ENCODE data around the gene GPR137. TPM values are rescaled to one million over a fixed set of nuclear protein-coding genes. Genes with fewer than 3 reads are reported as not detected.

The GPR137 gene
- total and polyA plus RNA-seq, 8 donors, result 2.9 to 58.8 (median 20.0) TPM

- peaks cover 31 to 51% (median 48%) of the 10 kb centered on the region in 4 donors for H3K36me3 ChIP-seq
- H3K27me3 ChIP-seq, result no peaks in the 10 kb centered on the region
- H3K4me3 ChIP-seq, result peak overlapping the region in 1 of 4 donors; percentile 72
- H3K27ac ChIP-seq, result peak overlapping the region; percentile 92 to 99 (median 95)
- no peaks in the 10 kb centered on the region for H3K9me3 ChIP-seq
- WGBS, 5 donors, result 56 to 81% (median 66%) methylated on average over 19 to 27 of the region's 27 CpGs
- peaks cover 25 to 38% (median 34%) of the 10 kb centered on the region in 4 donors for H3K4me1 ChIP-seq
- intact Hi-C loops (cut with DNase I; ENCODE audit: low total_unique reads), result no loop called here
- no peak for DNase-seq
- TF ChIP-seq POLR2A (IDR thresholded peaks at IDR 0.05) (no peak), EP300 (IDR thresholded peaks at IDR 0.05) (no peak), POLR2AphosphoS5 (IDR thresholded peaks at IDR 0.05) (no peak)
- TF ChIP-seq, protein P1, sequence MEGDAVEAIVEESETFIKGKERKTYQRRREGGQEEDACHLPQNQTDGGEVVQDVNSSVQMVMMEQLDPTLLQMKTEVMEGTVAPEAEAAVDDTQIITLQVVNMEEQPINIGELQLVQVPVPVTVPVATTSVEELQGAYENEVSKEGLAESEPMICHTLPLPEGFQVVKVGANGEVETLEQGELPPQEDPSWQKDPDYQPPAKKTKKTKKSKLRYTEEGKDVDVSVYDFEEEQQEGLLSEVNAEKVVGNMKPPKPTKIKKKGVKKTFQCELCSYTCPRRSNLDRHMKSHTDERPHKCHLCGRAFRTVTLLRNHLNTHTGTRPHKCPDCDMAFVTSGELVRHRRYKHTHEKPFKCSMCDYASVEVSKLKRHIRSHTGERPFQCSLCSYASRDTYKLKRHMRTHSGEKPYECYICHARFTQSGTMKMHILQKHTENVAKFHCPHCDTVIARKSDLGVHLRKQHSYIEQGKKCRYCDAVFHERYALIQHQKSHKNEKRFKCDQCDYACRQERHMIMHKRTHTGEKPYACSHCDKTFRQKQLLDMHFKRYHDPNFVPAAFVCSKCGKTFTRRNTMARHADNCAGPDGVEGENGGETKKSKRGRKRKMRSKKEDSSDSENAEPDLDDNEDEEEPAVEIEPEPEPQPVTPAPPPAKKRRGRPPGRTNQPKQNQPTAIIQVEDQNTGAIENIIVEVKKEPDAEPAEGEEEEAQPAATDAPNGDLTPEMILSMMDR (IDR thresholded peaks at IDR 0.05), result no peak
Measured at GRCh38 chr11:64267207-64267945, 18.3 kb upstream of the GPR137 start.

DNA sequence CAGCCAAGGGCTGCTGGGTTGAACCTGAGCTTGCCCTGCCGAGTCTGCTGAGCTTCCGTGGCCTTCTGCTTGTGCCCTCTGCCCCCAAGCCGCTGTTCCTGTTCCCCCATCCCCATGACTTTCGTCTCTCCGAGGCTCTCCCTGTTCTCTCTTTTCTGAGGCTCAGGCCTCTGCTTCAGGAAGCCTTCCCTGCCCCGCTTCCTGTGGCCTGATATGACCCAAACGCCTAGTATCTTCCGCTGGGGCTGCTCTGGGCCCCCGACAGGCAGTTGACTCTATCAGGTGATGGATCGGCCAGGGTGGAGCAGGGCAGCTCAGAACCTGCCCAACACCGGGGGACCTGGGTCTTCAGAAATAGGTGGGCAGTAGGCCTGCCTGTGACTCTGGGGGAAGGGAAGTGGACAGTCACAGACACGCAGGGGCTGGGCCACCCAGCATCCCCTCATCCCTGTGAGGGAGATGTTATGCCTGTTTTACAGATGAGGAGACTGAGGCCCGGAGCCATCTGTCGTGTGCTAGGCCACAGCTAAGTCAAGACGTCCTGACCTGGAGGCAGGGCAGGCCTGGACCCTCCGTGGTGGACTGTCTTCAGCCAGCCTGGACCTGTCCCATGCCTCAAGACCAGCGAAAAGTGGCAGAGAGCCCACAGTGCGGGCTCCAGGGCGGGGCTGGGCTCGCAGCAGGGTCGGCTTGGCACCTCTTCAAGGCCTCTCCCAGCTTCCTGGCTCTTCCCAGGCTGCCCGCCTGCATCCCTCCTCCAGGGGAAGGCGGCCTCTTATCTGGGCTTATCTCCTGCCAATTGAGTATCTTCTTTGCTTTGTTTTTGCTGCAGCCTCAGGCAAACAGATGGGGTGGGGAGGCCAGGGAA, 17.4 kb upstream of the GPR137 start:
- H3K4me1 ChIP-seq, result peaks cover 27 to 44% (median 42%) of the 10 kb centered on the region in 4 donors
- peak overlapping the region; percentile 63 to 81 (median 70) for H3K4me3 ChIP-seq
- H3K27ac ChIP-seq, result peak overlapping the region; percentile 92 to 99 (median 95)
- 30 to 51% (median 40%) methylated on average over 18 to 23 of the region's 23 CpGs for WGBS, 5 donors
- no peaks in the 10 kb centered on the region for H3K27me3 ChIP-seq
- TF ChIP-seq EP300 (IDR thresholded peaks at IDR 0.05) (no peak), POLR2AphosphoS5 (IDR thresholded peaks at IDR 0.05) (peak in 1 of 3 donors; percentile 28)
- DNase-seq, result peak; percentile 69 to 77
- peaks cover 22 to 42% (median 40%) of the 10 kb centered on the region in 4 donors for H3K36me3 ChIP-seq
- intact Hi-C loops (cut with DNase I; ENCODE audit: low total_unique reads), result no loop called here
- H3K9me3 ChIP-seq, result no peaks in the 10 kb centered on the region

- intact Hi-C loops (cut with DNase I; ENCODE audit: low total_unique reads), result no loop called here
- 0 to 4% (median 2%) methylated on average over 14 to 34 of the region's 34 CpGs for WGBS, 5 donors
- peak overlapping the region; percentile 92 to 99 (median 95) for H3K27ac ChIP-seq
- H3K9me3 ChIP-seq, result no peaks in the 10 kb centered on the region
- no peaks in the 10 kb centered on the region for H3K27me3 ChIP-seq
- H3K36me3 ChIP-seq, result peaks cover 17 to 34% (median 32%) of the 10 kb centered on the region in 4 donors
- TF ChIP-seq POLR2AphosphoS5 (IDR thresholded peaks at IDR 0.05), result no peak
- TF ChIP-seq POLR2A (IDR thresholded peaks at IDR 0.05), result no peak
- TF ChIP-seq, protein P1 (IDR thresholded peaks at IDR 0.05), result no peak
- no peak for TF ChIP-seq EP300 (IDR thresholded peaks at IDR 0.05)
- peaks cover 27 to 51% (median 46%) of the 10 kb centered on the region in 4 donors for H3K4me1 ChIP-seq
- H3K4me3 ChIP-seq, result peak overlapping the region; percentile 63 to 81 (median 70)
- peak; percentile 56 to 79 for DNase-seq
Measured at GRCh38 chr11:64268893-64269539, 16.6 kb upstream of the GPR137 start.

GRCh38 chr11:64269540-64270220, 16.0 kb upstream of the GPR137 start:
- TF ChIP-seq POLR2AphosphoS5 (IDR thresholded peaks at IDR 0.05) (peak; percentile 66 to 99 (median 95)), POLR2A (IDR thresholded peaks at IDR 0.05) (no peak)
- TF ChIP-seq, protein P1 (IDR thresholded peaks at IDR 0.05), result peak in 1 of 7 experiments; percentile 9
- H3K27ac ChIP-seq, result peak overlapping the region; percentile 93 to 99 (median 95)
- peak; percentile 98 to 100 for DNase-seq
- H3K4me3 ChIP-seq, result peak overlapping the region; percentile 63 to 81 (median 70)
- WGBS, 5 donors, result 0 to 1% (median 0%) methylated on average over 26 to 58 of the region's 58 CpGs
- H3K27me3 ChIP-seq, result no peaks in the 10 kb centered on the region
- H3K36me3 ChIP-seq, result peaks cover 14 to 28% (median 25%) of the 10 kb centered on the region in 4 donors
- no peaks in the 10 kb centered on the region for H3K9me3 ChIP-seq
- peaks cover 27 to 55% (median 51%) of the 10 kb centered on the region in 4 donors for H3K4me1 ChIP-seq
- intact Hi-C loops (cut with DNase I; ENCODE audit: low total_unique reads), result no loop called here

All from stomach (tissue), 9 donors.